ENCODE measurements around the gene SMARCC2. TPM values are rescaled to one million over a fixed set of nuclear protein-coding genes. Genes with fewer than 3 reads are reported as not detected.
A peak's percentile ranks its signal among the peaks of the same experiment; 100 is the strongest.

Gene SMARCC2
- polyA plus RNA-seq, 3 donors from 2014 or later, result 25.7 to 118 (median 43.7) TPM

DNA sequence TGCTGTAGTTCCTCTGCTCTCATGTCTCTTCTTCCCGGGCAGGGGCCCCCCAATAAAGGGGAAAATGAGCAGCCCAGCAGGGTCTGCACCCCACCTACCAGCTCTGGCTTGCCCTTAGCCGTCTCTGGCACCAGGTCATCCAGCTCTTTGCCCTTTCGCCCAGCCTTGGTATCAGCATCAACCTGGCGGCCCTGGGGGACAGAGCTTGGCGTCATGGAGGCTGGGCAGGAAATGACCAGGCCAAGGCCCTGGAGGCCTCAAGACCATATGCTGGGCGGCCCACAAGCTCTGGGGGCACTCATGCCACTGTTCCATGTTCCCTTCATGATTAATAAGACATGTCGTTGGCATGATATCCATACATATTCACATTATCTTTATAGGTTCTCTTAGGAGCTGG is 16.4 kb downstream of the SMARCC2 start:
- peaks cover 0 to under 1% of the 10 kb centered on the region in 2 donors for H3K4me1 Mint-ChIP-seq
- H3K36me3 Mint-ChIP-seq, result peaks cover 29 to 55% (median 34%) of the 10 kb centered on the region in 3 donors
- H3K27ac Mint-ChIP-seq, result no peak overlapping the region
- H3K27me3 Mint-ChIP-seq (ENCODE audit: low read depth in 3 of 3), result peaks cover 0 to 7% (median 0%) of the 10 kb centered on the region in 3 donors
- no peaks in the 10 kb centered on the region for H3K9me3 Mint-ChIP-seq
- DNase-seq, result no peak
- no peak overlapping the region for H3K4me3 Mint-ChIP-seq

DNA sequence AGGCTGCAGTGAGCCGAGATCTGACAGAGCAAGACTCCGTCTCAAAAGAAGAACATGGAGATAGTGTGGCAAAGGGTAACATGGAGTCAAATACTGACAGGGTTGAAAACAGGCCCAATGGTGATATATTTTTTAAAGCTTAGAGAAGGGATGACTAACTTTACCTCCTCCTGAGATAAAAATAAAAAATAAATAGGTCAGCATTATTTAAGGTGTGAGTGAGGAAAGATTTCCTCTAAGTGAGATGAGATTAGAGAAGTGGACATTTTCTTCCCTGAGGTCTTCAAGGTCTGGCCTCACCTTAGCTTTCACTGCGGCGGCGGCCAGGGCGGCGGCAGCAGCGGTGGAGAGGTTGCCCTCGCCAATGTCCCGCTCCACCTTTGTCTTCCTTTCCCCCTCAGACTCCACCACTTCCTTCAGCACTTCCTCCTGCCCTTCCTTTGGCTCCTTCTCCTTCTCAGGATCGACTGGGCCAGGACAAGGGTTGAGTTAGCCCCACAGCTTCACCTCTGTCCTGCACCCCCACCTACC is 20.0 kb downstream of the SMARCC2 start:
- Mint-ChIP-seq H3K27me3 (ENCODE audit: low read depth in 3 of 3) (peaks cover 0 to 10% (median 0%) of the 10 kb centered on the region in 3 donors), H3K36me3 (peaks cover 26 to 50% (median 35%) of the 10 kb centered on the region in 3 donors), H3K27ac (peak overlapping the region in 4 of 6 donors; percentile 31 to 76 (median 62)), H3K4me1 (peaks cover 0 to 2% of the 10 kb centered on the region in 2 donors), H3K4me3 (no peak overlapping the region), H3K9me3 (no peaks in the 10 kb centered on the region)
- no peak for DNase-seq

DNA sequence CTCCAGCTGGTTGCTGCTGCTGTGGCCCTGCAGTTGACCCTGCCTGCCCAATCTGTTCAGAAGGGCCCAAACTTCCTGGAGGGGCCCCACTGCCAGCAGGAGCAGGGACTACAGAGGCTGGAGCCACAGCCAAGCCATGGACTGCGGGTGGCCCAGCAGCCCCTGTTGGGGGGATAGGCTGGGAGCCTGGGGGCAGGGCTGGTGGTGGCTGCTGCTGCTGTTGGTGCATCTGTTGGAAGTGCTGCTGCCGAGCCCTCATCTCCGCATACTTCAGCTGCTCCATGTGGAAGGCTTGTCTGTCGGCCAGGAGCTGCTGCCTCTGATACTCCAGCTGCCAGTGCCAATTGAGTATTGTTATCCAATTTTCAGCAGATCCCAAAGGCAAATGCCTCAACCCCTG is 23.9 kb downstream of the SMARCC2 start:
- no peak for DNase-seq
- Mint-ChIP-seq H3K27me3 (ENCODE audit: low read depth in 3 of 3) (peaks cover 0 to 13% (median 2%) of the 10 kb centered on the region in 3 donors), H3K9me3 (no peaks in the 10 kb centered on the region), H3K36me3 (peaks cover 20 to 59% (median 37%) of the 10 kb centered on the region in 3 donors), H3K4me1 (peaks cover 15 to 19% of the 10 kb centered on the region in 2 donors), H3K27ac (peak overlapping the region in 5 of 6 donors; percentile 26 to 53 (median 43)), H3K4me3 (no peak overlapping the region)

DNA sequence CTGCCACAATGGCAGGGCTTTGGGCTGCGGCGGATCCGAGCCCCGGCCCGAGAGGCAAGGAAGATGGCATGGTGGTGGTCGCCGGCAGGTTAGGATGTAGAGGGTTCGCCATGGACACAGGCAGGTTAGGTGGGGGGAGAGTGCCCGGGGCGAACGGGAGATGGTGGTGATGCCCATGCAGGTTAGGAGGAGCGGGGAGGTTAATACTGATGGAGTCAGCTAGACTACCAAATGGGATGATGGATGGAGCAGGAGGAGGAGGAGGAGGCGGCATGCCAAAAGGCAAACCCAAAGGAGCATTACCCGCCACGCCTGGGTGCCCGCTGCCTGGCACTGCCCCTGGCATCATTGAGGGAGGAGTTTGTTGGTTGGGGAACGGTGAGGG is 24.9 kb downstream of the SMARCC2 start:
- Mint-ChIP-seq H3K9me3 (no peaks in the 10 kb centered on the region), H3K27me3 (ENCODE audit: low read depth in 3 of 3) (peaks cover 0 to 17% (median 6%) of the 10 kb centered on the region in 3 donors), H3K4me3 (no peak overlapping the region), H3K27ac (peak overlapping the region in 4 of 6 donors; percentile 34 to 74 (median 44)), H3K4me1 (peaks cover 25 to 29% of the 10 kb centered on the region in 2 donors), H3K36me3 (peaks cover 23 to 58% (median 37%) of the 10 kb centered on the region in 3 donors)
- no peak for DNase-seq

DNA sequence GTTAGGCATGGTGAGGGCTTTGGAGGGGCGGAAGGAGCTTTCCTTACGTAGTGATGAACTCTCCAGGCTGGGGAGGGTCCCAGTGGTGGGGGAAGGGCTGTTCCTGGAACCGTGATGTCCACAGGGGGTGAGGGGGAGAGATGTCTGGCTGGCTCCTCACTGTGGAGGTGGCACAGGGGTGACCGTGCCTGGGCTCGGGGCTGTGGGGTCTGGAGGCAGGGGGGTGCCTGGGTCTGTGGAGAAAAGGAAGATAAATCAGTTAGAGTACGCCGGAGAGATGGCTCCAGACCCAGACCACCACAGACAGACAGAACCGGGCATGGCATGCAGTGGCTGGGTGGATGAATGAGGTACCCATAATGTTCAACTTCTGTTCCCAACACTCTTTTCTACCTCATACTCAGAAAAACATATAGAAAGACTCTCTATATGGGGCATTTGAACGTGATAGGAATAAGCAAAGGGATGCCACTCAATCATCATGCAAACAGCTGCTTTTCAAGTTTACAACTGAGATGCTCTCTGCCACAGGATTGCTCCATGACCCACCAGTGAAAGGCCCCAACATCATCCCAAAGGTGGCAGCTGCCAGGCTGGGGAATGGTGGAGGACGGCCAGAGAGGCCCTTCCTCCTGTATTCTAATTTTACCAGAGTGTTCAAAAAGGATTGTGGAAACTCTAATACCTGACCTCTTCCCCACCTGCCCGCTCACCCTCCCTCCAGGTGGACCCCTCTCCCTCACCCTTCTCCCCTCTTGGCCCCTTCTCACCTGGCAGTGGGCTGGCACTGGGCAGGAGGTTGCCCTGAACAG is 25.5 kb downstream of the SMARCC2 start:
- no peak for DNase-seq
- Mint-ChIP-seq H3K4me1 (peaks cover 31 to 35% of the 10 kb centered on the region in 2 donors), H3K27me3 (ENCODE audit: low read depth in 3 of 3) (peaks cover 0 to 20% (median 8%) of the 10 kb centered on the region in 3 donors), H3K36me3 (peaks cover 23 to 53% (median 37%) of the 10 kb centered on the region in 3 donors), H3K27ac (peak overlapping the region; percentile 17 to 62 (median 36)), H3K9me3 (no peaks in the 10 kb centered on the region), H3K4me3 (no peak overlapping the region)

DNA sequence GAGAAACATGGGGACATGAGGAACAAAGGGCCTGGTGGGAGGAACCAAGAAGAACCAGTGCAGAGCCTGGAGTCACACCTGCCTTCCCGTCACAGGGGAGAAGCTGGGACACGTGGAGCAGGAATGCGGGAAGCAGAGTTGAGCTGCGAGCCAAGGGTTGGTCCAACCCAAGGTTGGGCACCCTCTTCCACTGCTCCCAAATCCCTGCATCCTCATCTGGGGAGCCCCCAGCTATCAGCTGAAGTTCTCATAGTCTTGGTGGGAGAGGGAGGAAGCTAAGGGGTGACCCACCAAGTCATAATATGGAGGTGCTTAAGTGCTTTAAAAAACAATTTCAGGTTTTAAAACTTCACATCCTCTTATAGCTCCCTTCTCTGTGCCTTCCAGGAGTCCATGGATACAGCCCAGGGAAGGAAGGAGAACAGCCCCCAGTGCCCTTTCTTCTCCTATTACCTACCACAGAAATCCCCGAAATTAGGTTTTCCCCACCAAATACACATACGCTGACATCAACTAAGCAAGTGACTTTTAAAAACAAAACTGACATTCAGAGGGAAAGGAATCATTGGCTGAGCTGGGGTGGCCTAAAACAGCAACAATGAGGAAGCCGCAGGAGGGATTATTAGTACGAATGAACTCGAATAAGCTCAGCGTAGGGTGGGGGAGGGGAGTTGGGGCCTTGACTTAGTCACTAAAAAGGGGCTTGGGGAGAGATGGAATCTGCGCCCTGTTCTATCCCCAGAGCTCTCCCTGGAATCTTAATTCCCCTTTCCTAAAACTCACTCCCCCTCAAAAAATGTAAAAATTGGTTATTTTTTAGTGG is 26.6 kb downstream of the SMARCC2 start:
- Mint-ChIP-seq H3K9me3 (no peaks in the 10 kb centered on the region), H3K27ac (peak overlapping the region; percentile 12 to 80 (median 57)), H3K27me3 (ENCODE audit: low read depth in 3 of 3) (peaks cover 2 to 23% (median 14%) of the 10 kb centered on the region in 3 donors), H3K36me3 (peaks cover 18 to 49% (median 34%) of the 10 kb centered on the region in 3 donors), H3K4me3 (no peak overlapping the region), H3K4me1 (peaks cover 37 to 41% of the 10 kb centered on the region in 2 donors)
- no peak for DNase-seq

DNA sequence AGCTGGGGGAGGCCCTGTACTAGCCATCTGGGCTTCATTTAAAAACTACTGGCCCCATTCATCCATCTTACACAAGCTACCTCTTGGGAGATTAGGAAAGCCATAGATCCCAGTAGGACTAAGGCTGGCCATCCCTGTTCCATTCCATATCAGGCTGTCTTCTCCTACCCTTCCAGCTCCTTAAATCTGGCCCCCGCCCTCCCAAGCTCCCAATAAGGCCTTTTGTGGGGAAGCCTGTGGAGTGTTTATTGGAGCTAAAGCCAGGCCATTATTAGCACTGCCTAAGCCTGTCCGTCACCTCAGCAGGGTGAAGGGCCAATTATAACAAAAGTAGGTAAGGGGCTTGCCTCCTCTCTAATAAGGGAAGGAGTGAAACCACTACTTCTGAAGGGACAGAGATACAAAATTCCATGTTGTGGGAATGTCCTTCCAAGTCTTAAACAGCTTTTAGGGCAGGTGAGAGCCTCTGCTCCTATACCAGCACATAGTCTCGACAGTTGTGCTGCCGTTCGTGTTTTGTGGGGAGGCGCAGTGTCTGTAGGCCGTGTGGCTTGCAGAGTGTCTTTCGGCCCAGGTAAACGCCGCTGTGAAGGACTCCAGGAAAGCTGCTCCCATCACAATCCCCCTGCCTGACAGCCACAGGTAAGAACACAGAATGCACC is 27.5 kb downstream of the SMARCC2 start:
- DNase-seq, result no peak
- peaks cover 14 to 45% (median 30%) of the 10 kb centered on the region in 3 donors for H3K36me3 Mint-ChIP-seq
- no peaks in the 10 kb centered on the region for H3K9me3 Mint-ChIP-seq
- peak overlapping the region; percentile 92 to 100 (median 98) for H3K27ac Mint-ChIP-seq
- H3K4me3 Mint-ChIP-seq, result peak overlapping the region in 4 of 5 donors; percentile 17 to 98 (median 28)
- peaks cover 44 to 48% of the 10 kb centered on the region in 2 donors for H3K4me1 Mint-ChIP-seq
- peaks cover 5 to 20% (median 14%) of the 10 kb centered on the region in 3 donors for H3K27me3 Mint-ChIP-seq (ENCODE audit: low read depth in 3 of 3)

DNA sequence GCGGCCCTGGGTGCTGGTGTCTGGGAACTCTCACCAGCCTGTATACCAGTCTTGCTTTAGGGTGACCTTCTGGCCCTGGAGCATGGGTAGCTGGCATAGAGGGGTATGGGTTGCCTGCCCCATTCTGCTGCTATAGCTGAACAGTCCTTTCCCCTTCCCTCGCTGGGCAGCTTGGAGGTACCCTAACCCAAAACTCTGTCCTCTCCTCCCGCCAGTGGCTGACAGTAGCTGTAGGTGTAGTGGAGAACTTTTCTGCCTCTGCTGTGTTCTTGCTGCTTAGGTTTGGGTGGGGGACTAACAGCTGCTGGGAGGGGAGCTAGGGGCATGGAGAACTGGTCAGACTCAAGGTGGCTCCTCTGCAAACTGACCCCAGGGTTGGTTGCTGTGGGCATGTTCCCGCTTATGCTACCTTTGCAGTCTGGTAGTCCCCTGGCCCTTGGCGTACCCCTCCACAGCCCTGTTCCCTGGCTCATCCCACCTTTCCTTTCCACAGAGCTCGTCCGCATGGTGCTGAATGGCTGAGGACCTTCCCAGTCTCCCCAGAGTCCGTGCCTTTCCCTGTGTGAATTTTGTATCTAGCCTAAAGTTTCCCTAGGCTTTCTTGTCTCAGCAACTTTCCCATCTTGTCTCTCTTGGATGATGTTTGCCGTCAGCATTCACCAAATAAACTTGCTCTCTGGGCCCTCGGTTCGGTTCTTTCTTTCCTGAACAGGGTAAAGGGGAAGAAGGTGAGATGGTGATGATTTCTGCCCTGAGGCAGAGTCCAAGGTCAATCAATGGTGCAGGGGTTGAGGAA is 28.2 kb downstream of the SMARCC2 start:
- peaks cover 14 to 45% (median 30%) of the 10 kb centered on the region in 3 donors for H3K36me3 Mint-ChIP-seq
- H3K9me3 Mint-ChIP-seq, result no peaks in the 10 kb centered on the region
- H3K4me1 Mint-ChIP-seq, result peaks cover 44 to 48% of the 10 kb centered on the region in 2 donors
- peak overlapping the region; percentile 92 to 100 (median 98) for H3K27ac Mint-ChIP-seq
- peaks cover 5 to 20% (median 14%) of the 10 kb centered on the region in 3 donors for H3K27me3 Mint-ChIP-seq (ENCODE audit: low read depth in 3 of 3)
- DNase-seq, result no peak
- peak overlapping the region; percentile 90 to 99 (median 98) for H3K4me3 Mint-ChIP-seq

DNA sequence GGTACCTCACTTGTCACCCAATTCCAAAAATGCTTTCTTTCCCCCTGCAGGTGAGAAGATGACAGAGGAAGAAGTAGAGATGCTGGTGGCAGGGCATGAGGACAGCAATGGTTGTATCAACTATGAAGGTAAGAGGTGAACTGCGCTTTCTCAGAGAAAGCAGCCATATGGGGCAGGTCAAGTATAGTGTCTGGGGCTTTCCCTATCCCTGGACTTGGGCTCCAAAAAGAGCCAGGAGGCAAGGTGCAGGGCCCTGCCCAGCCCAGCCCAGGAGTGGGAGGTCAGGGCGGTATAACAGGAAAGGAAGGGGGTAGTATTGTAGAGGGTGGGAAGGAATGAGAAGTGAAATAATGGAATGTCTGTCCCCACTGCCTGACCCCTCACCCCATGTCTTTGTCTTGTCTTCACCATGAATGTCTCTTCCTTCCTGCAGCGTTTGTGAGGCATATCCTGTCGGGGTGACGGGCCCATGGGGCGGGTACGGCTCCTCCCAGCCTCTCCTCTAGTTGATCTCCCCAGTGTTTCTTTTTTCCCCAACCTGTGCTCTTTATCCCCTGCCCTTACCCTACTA is 29.0 kb downstream of the SMARCC2 start:
- H3K36me3 Mint-ChIP-seq, result peaks cover 10 to 40% (median 25%) of the 10 kb centered on the region in 3 donors
- DNase-seq, result peak; percentile 46 to 61 (median 55)
- H3K4me1 Mint-ChIP-seq, result peaks cover 48 to 54% of the 10 kb centered on the region in 2 donors
- peaks cover 5 to 22% (median 14%) of the 10 kb centered on the region in 3 donors for H3K27me3 Mint-ChIP-seq (ENCODE audit: low read depth in 3 of 3)
- H3K9me3 Mint-ChIP-seq, result no peaks in the 10 kb centered on the region
- peak overlapping the region; percentile 92 to 100 (median 98) for H3K27ac Mint-ChIP-seq
- peak overlapping the region; percentile 90 to 99 (median 98) for H3K4me3 Mint-ChIP-seq

DNA sequence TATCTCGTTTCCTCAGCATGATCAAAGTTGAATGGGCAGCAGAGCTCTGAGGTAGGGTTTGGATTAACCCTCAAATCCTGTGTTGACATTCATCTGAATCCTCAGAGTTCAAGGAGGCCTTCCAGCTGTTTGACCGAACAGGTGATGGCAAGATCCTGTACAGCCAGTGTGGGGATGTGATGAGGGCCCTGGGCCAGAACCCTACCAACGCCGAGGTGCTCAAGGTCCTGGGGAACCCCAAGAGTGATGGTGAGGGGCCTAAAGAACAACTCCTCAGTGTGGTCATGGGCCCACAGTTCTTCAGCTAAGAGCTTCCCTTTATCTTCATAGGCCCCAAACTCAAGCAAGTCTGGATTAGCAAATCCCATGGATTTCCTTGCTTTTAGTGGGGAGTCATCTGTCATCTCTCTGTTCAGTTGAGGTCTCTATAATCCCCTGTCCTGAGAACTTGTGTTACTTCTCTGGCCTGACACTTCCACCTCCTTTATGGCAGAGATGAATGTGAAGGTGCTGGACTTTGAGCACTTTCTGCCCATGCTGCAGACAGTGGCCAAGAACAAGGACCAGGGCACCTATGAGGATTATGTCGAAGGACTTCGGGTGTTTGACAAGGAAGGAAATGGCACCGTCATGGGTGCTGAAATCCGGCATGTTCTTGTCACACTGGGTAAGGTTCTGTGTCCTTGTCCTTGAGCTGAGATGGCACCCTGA is 29.6 kb downstream of the SMARCC2 start:
- peaks cover 10 to 40% (median 25%) of the 10 kb centered on the region in 3 donors for H3K36me3 Mint-ChIP-seq
- peaks cover 5 to 22% (median 14%) of the 10 kb centered on the region in 3 donors for H3K27me3 Mint-ChIP-seq (ENCODE audit: low read depth in 3 of 3)
- peak overlapping the region; percentile 92 to 100 (median 98) for H3K27ac Mint-ChIP-seq
- H3K4me3 Mint-ChIP-seq, result peak overlapping the region; percentile 90 to 99 (median 98)
- H3K4me1 Mint-ChIP-seq, result peaks cover 48 to 54% of the 10 kb centered on the region in 2 donors
- no peak for DNase-seq
- no peaks in the 10 kb centered on the region for H3K9me3 Mint-ChIP-seq

DNA sequence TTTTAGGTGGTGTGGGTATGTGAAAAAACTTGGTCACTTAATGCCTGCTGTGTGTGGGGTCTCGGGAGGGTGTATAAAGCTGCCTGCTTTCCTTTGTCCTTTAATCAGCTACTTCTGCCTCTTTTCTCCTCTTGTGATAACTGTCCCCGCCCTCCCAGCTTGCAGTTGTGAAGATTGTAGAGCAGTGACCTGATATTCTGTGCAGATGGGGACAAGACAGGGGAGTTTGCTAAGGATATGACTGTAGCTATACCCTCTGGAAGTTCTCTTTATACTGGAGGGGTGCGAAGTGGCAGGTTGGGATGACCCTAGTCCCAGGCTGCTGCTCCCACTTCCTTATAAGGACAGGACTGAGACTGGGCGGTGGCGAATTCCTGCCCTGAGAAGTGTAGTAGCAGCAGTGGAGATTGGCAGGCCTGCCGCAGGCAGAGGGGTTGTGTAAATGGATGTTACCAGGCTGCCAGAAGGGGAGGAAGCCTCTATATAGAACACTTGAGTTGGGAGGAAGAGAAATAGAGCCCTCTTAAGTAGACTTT is 30.3 kb downstream of the SMARCC2 start:
- H3K4me1 Mint-ChIP-seq, result peaks cover 48 to 54% of the 10 kb centered on the region in 2 donors
- peak in 1 of 3 donors; percentile 30 for DNase-seq
- H3K27me3 Mint-ChIP-seq (ENCODE audit: low read depth in 3 of 3), result peaks cover 5 to 18% (median 12%) of the 10 kb centered on the region in 3 donors
- peak overlapping the region; percentile 92 to 100 (median 98) for H3K27ac Mint-ChIP-seq
- peak overlapping the region; percentile 90 to 99 (median 98) for H3K4me3 Mint-ChIP-seq
- H3K36me3 Mint-ChIP-seq, result peaks cover 10 to 35% (median 20%) of the 10 kb centered on the region in 3 donors
- H3K9me3 Mint-ChIP-seq, result no peaks in the 10 kb centered on the region
